Erythroblast (primary cell): Measurements from ENCODE around the gene PIGO.

Source experiments
- GATA1 ChIP-seq: IDR thresholded peaks from 2 replicates; pipeline ENCODE4 v1.6.1; 2011; ENCODE audit warnings: low read depth, mild to moderate bottlenecking, control low read depth, low read length, moderate library complexity
- POLR2A ChIP-seq: IDR thresholded peaks from 2 replicates; pipeline ENCODE4 v1.6.1; 2011; ENCODE audit warnings: mild to moderate bottlenecking, low read length

- TF ChIP-seq POLR2A (no peak), GATA1 (no peak)
Observed at GRCh38 chr9:35067056-35067455, 29.3 kb downstream of the PIGO start.
